Panc1 (cell line): Measurements from ENCODE around the gene LRRC45. TPM values are rescaled to one million over a fixed set of nuclear protein-coding genes. Genes with fewer than 3 reads are reported as not detected.
A peak's percentile ranks its signal among the peaks of the same experiment; 100 is the strongest.

Experiments
- ATAC-seq: fragments of 200-7000 bp; cut with Tn5 transposase; 2 replicates; pipeline ENCODE4 v1.9.1; 2020; ENCODE audit warnings: mild to moderate bottlenecking, moderate library complexity
- BruUV-seq: library from RNA; stranded (reverse); fragments of 400-500 nt; replicated peaks from 2 replicates; lab custom pipeline; 2021; lab: Mats Ljungman, UMichigan
- CTCF ChIA-PET: fragments of 300-600 bp; sonication (Branson Sonifier 250); formaldehyde crosslinking; loops from one replicate; lab custom pipeline; 2022; ENCODE audit warnings: antibody characterized with exemption; lab: Charles Lee
- POLR2A ChIA-PET: fragments of 300-600 bp; sonication (Branson Sonifier 250); formaldehyde crosslinking; loops from one replicate; lab custom pipeline; 2022; ENCODE audit warnings: antibody characterized with exemption; lab: Charles Lee
- DNase-seq: peaks from one replicate; pipeline ENCODE4 v3.0.0-alpha.2; 2010; ENCODE audit warnings: low read depth, low spot score
- H3K27ac ChIP-seq: 2 replicates; pipeline ENCODE4 v1.5.1; 2011; ENCODE audit warnings: mild to moderate bottlenecking, low read length, inconsistent platforms
- H3K27me3 ChIP-seq: fragments of 200-500 bp; sonication (Bioruptor generic); 2 replicates; pipeline ENCODE4 v1.6.0; 2014; ENCODE audit warnings: low read length, inconsistent platforms; ENCODE audit not compliant: control insufficient read depth, insufficient read depth
- H3K36me3 ChIP-seq: fragments of 200-500 bp; sonication (Bioruptor generic); 2 replicates; pipeline ENCODE4 v1.5.1; 2014; ENCODE audit warnings: inconsistent platforms, mild to moderate bottlenecking, low read length, moderate library complexity; ENCODE audit not compliant: control insufficient read depth, insufficient read depth
- H3K4me1 ChIP-seq: 2 replicates; pipeline ENCODE4 v1.5.1; 2011; ENCODE audit warnings: inconsistent platforms, mild to moderate bottlenecking, low read length, moderate library complexity; ENCODE audit not compliant: control insufficient read depth, insufficient read depth
- H3K4me3 ChIP-seq, 2 experiments: 2 replicates each; pipeline ENCODE4 v1.5.1; 2011 to 2012; ENCODE audit warnings: low read depth in 2 of 2, low read length in 2 of 2, mild to moderate bottlenecking in 2 of 2, inconsistent platforms in 1 of 2, moderate library complexity in 1 of 2
- H3K9me3 ChIP-seq: fragments of 200-500 bp; sonication (Bioruptor generic); 2 replicates; pipeline ENCODE4 v1.5.1; 2014; ENCODE audit warnings: low read depth, mild to moderate bottlenecking, inconsistent platforms, low read length, moderate library complexity; ENCODE audit not compliant: control insufficient read depth, insufficient read depth
- POLR2AphosphoS5 ChIP-seq: IDR thresholded peaks from 2 replicates; pipeline ENCODE4 v1.6.1; 2012; ENCODE audit warnings: mild to moderate bottlenecking, low read depth, low read length, moderate library complexity
- SIN3A ChIP-seq: IDR thresholded peaks from 2 replicates; pipeline ENCODE4 v1.6.1; 2012; ENCODE audit warnings: low read depth, mild to moderate bottlenecking, low read length, moderate library complexity, borderline replicate concordance; ENCODE audit not compliant: insufficient read depth
- TCF7L2 ChIP-seq: IDR thresholded peaks from 2 replicates; pipeline ENCODE4 v1.6.1; 2011; ENCODE audit warnings: mild to moderate bottlenecking, low read depth, low read length, inconsistent platforms
- in situ Hi-C: cut with HindIII; loops from 2 replicates; pipeline ENCODE4 v1.10.0; 2016; ENCODE audit warnings: low sequenced_read_pairs, low pct_unique_long_range_greater_than_20kb
- intact Hi-C: fragments of 100-400 bp; cut with micrococcal nuclease; formaldehyde crosslinking; loops from one replicate; pipeline ENCODE4 v1.10.0; 2022; ENCODE audit not compliant: unreplicated experiment
- total RNA-seq: library from RNA; stranded (reverse); gene quantifications from one replicate; pipeline ENCODE4 v1.2.1, GENCODE V29; 2021; ENCODE audit not compliant: unreplicated experiment
- TF ChIP-seq, protein P1 (sequence below): fragments of 450-650 bp; IDR thresholded peaks from 2 replicates; pipeline ENCODE4 v1.5.1; 2017; ENCODE audit warnings: mild to moderate bottlenecking
- TF ChIP-seq, protein P2 (sequence below), 2 experiments: IDR thresholded peaks; 2 replicates each; pipeline ENCODE4 v1.6.1; 2011 to 2012; ENCODE audit warnings: low read depth in 2 of 2, control low read depth in 1 of 2, low read length in 1 of 2, mild to moderate bottlenecking in 1 of 2, moderate library complexity in 1 of 2; ENCODE audit not compliant: insufficient read depth in 1 of 2

LRRC45 gene
- total RNA-seq, 1 experiment from 2014 or later, result 29.9 TPM

DNA sequence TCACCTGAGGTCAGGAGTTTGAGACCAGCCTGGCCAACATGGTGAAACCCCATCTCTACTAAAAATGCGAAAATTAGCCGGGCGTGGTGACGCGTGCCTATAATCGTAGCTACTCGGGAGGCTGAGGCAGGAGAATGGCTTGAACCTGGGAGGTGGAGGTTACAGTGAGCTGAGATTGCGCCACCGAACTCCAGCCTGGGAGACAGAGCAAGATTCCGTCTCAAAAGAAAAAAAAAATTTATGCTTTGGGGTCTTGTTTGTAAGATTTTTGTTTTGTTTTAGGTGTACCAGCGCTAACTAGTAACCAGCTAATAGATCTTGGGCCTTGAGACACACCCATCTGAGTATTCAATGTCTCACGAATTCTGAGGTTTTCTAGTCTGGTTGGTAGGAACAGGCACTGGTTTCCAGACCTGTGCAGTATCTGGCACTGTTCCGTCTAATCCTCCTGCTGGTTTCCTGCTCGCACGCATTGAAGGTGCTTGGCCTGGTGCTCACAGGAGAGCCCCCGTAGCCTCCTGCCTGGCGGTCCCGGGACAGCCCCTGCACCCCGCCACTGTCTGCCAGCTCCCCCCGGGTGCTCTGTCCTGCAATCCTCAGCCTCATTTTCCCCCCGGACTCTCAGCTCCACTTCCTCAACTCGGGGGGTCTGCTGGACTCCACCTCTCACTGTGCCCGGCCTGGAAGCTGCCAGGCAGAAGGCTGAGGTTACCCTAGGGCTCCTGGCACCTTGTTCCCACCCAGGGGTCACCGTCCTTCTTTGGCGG, 53.1 kb downstream of the LRRC45 start:
- Histone ChIP-seq H3K4me1 (peaks cover 25% of the 10 kb centered on the region), H3K4me3 (no peak overlapping the region), H3K27ac (peak overlapping the region; percentile 70), H3K36me3 (no peaks in the 10 kb centered on the region; the same call in 1 of the 2 replicates), H3K9me3 (no peaks in the 10 kb centered on the region), H3K27me3 (no peaks in the 10 kb centered on the region)
- peak; percentile 26 for ATAC-seq
- in situ Hi-C loops, result no loop called here
- no peak for DNase-seq
- TF ChIP-seq, protein P1, sequence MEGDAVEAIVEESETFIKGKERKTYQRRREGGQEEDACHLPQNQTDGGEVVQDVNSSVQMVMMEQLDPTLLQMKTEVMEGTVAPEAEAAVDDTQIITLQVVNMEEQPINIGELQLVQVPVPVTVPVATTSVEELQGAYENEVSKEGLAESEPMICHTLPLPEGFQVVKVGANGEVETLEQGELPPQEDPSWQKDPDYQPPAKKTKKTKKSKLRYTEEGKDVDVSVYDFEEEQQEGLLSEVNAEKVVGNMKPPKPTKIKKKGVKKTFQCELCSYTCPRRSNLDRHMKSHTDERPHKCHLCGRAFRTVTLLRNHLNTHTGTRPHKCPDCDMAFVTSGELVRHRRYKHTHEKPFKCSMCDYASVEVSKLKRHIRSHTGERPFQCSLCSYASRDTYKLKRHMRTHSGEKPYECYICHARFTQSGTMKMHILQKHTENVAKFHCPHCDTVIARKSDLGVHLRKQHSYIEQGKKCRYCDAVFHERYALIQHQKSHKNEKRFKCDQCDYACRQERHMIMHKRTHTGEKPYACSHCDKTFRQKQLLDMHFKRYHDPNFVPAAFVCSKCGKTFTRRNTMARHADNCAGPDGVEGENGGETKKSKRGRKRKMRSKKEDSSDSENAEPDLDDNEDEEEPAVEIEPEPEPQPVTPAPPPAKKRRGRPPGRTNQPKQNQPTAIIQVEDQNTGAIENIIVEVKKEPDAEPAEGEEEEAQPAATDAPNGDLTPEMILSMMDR, result no peak
- TF ChIP-seq POLR2AphosphoS5, result peak; percentile 84
- 0 out of 2 replicates have a peak, but pooled peaks have one; percentile 33 for TF ChIP-seq SIN3A
- intact Hi-C loops, result no loop called here
- CTCF ChIA-PET, result interaction anchor here (0.5 kb wide), 1 partner anchor 60 kb away, joined by 3 read pairs; no protein-coding TSS in a partner anchor
- no TSS peak for BruUV-seq
- POLR2A ChIA-PET, result interaction anchor here (0.6 kb wide), 1 partner anchor 182 kb away, joined by 3 read pairs; no protein-coding TSS in a partner anchor

DNA sequence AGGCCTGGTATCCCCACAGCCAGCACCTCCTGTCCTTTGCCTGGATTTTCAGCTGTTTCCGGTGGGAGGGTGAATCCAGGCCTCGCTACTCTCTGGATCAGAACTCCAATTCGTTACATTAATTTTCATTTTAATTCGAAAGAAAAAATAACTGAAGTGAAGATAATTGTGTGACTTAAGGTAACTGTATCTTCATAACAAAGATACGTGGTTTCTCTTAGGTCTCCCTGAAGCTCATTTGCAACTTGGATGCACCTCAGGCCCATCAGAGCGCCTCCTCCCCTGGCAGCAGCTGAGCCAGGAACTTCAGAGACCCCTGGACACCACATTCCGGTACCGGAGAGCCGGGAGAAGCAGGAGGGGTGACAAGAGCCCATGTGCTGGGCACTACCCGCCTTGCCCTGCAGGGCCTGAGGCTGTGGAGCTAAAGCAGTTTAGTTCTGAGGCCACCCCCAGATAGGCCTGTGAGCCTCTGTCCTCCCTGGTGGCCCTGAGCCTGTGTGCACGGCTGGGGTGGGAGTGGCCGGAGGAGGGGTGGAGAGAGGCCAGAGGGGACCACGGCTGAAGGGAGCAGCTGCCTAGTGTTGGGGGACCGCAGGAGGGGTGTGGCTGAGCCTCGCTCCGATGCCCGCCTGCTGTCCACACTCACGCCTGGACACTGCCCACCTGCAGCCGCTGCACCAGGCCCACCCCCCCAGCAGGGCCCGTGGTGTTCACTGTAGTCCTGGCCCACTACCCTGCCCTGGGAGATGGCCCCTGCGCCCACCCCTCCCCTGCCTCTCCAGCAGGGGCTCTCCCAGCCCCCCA, 53.9 kb downstream of the LRRC45 start:
- no peaks in the 10 kb centered on the region for H3K9me3 ChIP-seq
- H3K4me3 ChIP-seq, result no peak overlapping the region
- H3K36me3 ChIP-seq, result no peaks in the 10 kb centered on the region; the same call in 1 of the 2 replicates
- H3K27me3 ChIP-seq, result no peaks in the 10 kb centered on the region
- H3K27ac ChIP-seq, result peak overlapping the region; percentile 70
- ChIA-PET CTCF (interaction anchor here (0.5 to 0.6 kb wide), 2 partner anchors 47 to 59 kb away, joined by 3 to 4 read pairs; no protein-coding TSS in a partner anchor), POLR2A (interaction anchor here (0.6 kb wide), 1 partner anchor 16 kb away, joined by 6 read pairs; no protein-coding TSS in a partner anchor)
- H3K4me1 ChIP-seq, result peaks cover 25% of the 10 kb centered on the region
- TF ChIP-seq SIN3A (no peak; the same call in 1 of the 2 replicates), POLR2AphosphoS5 (peak; percentile 87), TCF7L2 (no peak)
- TF ChIP-seq, protein P2, sequence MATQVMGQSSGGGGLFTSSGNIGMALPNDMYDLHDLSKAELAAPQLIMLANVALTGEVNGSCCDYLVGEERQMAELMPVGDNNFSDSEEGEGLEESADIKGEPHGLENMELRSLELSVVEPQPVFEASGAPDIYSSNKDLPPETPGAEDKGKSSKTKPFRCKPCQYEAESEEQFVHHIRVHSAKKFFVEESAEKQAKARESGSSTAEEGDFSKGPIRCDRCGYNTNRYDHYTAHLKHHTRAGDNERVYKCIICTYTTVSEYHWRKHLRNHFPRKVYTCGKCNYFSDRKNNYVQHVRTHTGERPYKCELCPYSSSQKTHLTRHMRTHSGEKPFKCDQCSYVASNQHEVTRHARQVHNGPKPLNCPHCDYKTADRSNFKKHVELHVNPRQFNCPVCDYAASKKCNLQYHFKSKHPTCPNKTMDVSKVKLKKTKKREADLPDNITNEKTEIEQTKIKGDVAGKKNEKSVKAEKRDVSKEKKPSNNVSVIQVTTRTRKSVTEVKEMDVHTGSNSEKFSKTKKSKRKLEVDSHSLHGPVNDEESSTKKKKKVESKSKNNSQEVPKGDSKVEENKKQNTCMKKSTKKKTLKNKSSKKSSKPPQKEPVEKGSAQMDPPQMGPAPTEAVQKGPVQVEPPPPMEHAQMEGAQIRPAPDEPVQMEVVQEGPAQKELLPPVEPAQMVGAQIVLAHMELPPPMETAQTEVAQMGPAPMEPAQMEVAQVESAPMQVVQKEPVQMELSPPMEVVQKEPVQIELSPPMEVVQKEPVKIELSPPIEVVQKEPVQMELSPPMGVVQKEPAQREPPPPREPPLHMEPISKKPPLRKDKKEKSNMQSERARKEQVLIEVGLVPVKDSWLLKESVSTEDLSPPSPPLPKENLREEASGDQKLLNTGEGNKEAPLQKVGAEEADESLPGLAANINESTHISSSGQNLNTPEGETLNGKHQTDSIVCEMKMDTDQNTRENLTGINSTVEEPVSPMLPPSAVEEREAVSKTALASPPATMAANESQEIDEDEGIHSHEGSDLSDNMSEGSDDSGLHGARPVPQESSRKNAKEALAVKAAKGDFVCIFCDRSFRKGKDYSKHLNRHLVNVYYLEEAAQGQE (IDR thresholded peaks at IDR 0.05; ENCODE audit: insufficient read depth in 1 of 2, low read depth in 2 of 2, low read length in 1 of 2), result 0 out of 4 replicates have a peak, but pooled peaks of 1 of the 2 experiments have one; percentile 7
- intact Hi-C loops, result no loop called here
- in situ Hi-C loops, result no loop called here
- DNase-seq, result no peak
- ATAC-seq, result peak; percentile 74
- no TSS peak for BruUV-seq
